Glutamatergic neuron (in vitro differentiated cells): ENCODE results near the gene CBX3. TPM values are rescaled to one million over a fixed set of nuclear protein-coding genes. Genes with fewer than 3 reads are reported as not detected.

Experiments used
- DNase-seq: peaks from one replicate; pipeline ENCODE4 v3.0.0; 2022
- H3K27ac Mint-ChIP-seq: one replicate; pipeline ENCODE4 v1.8.0; 2020; ENCODE audit warnings: mild to moderate bottlenecking, mixed read lengths, inconsistent platforms; ENCODE audit not compliant: unreplicated experiment
- H3K27me3 Mint-ChIP-seq: one replicate; pipeline ENCODE4 v1.8.0; 2020; ENCODE audit warnings: mild to moderate bottlenecking, moderate library complexity, mixed read lengths, inconsistent platforms; ENCODE audit not compliant: unreplicated experiment
- H3K36me3 Mint-ChIP-seq: one replicate; pipeline ENCODE4 v1.8.0; 2020; ENCODE audit warnings: mild to moderate bottlenecking, mixed read lengths, inconsistent platforms; ENCODE audit not compliant: unreplicated experiment
- H3K4me1 Mint-ChIP-seq: one replicate; pipeline ENCODE4 v1.8.0; 2020; ENCODE audit warnings: mild to moderate bottlenecking, low read depth, mixed read lengths, inconsistent platforms; ENCODE audit not compliant: unreplicated experiment
- H3K4me3 Mint-ChIP-seq: one replicate; pipeline ENCODE4 v1.8.0; 2020; ENCODE audit warnings: mild to moderate bottlenecking, mixed read lengths, inconsistent platforms; ENCODE audit not compliant: unreplicated experiment
- H3K9me3 Mint-ChIP-seq: one replicate; pipeline ENCODE4 v1.8.0; 2020; ENCODE audit warnings: mild to moderate bottlenecking, moderate library complexity, mixed read lengths, inconsistent platforms; ENCODE audit not compliant: unreplicated experiment
- CTCF ChIP-seq: fragments of 200-600 bp; sonication (generic); IDR thresholded peaks from one replicate; pipeline ENCODE4 v1.5.0; 2021; ENCODE audit not compliant: partially characterized antibody, unreplicated experiment
- total RNA-seq: library from RNA; stranded (reverse); fragmentation: NEBNext Ultra II Directional; extraction: Animal tissue kit (Norgen Biotek cat#: 25700); gene quantifications from one replicate; pipeline ENCODE4 v1.2.1, GENCODE V29; 2021; ENCODE audit not compliant: unreplicated experiment

Gene CBX3
- total RNA-seq, 1 donor from 2014 or later = 191 TPM

GRCh38 chr7:26202019-26202990 is 760 bp downstream of the CBX3 start:
- peaks cover 15% of the 10 kb centered on the region for H3K36me3 Mint-ChIP-seq
- DNase-seq = peak; percentile 52

GRCh38 chr7:26203016-26203415 is 1.5 kb downstream of the CBX3 start:
- TF ChIP-seq CTCF = no peak
- H3K4me1 Mint-ChIP-seq = peaks cover 22% of the 10 kb centered on the region
- H3K27me3 Mint-ChIP-seq = peaks cover 24% of the 10 kb centered on the region
- peaks cover 29% of the 10 kb centered on the region for H3K9me3 Mint-ChIP-seq
- peak overlapping the region; percentile 70 for H3K27ac Mint-ChIP-seq
- peak overlapping the region; percentile 93 for H3K4me3 Mint-ChIP-seq
- DNase-seq = no peak
- H3K36me3 Mint-ChIP-seq = peaks cover 15% of the 10 kb centered on the region

More at GRCh38 chr7:26202019-26202990, 760 bp downstream of the CBX3 start:
- Mint-ChIP-seq H3K9me3 (peaks cover 29% of the 10 kb centered on the region), H3K4me3 (peak overlapping the region; percentile 93), H3K27me3 (peaks cover 24% of the 10 kb centered on the region), H3K27ac (peak overlapping the region; percentile 88), H3K4me1 (peaks cover 22% of the 10 kb centered on the region)
- TF ChIP-seq CTCF = no peak

GRCh38 chr7:26208040-26208439 is 6.5 kb downstream of the CBX3 start:
- Mint-ChIP-seq H3K36me3 (peaks cover 6% of the 10 kb centered on the region), H3K27ac (no peak overlapping the region), H3K9me3 (peaks cover 1% of the 10 kb centered on the region), H3K27me3 (no peaks in the 10 kb centered on the region), H3K4me3 (no peak overlapping the region), H3K4me1 (peaks cover 21% of the 10 kb centered on the region)
- no peak for DNase-seq
- no peak for TF ChIP-seq CTCF

GRCh38 chr7:26212921-26213718 is 11.6 kb downstream of the CBX3 start:
- H3K27me3 Mint-ChIP-seq = no peaks in the 10 kb centered on the region
- peaks cover 4% of the 10 kb centered on the region for H3K9me3 Mint-ChIP-seq
- DNase-seq = no peak
- no peak overlapping the region for H3K4me3 Mint-ChIP-seq
- H3K27ac Mint-ChIP-seq = no peak overlapping the region
- no peaks in the 10 kb centered on the region for H3K36me3 Mint-ChIP-seq
- no peak for TF ChIP-seq CTCF
- no peaks in the 10 kb centered on the region for H3K4me1 Mint-ChIP-seq
